GM18870 (cell line): ENCODE data around the gene CCDC12.
A peak's percentile ranks its signal among the peaks of the same experiment; 100 is the strongest.

Source experiments
- ATAC-seq: cut with Tn5 transposase; IDR thresholded peaks from one replicate; pipeline ENCODE4 v1.9.1; 2021; ENCODE audit warnings: moderate library complexity; ENCODE audit not compliant: unreplicated experiment

Gene CCDC12

DNA sequence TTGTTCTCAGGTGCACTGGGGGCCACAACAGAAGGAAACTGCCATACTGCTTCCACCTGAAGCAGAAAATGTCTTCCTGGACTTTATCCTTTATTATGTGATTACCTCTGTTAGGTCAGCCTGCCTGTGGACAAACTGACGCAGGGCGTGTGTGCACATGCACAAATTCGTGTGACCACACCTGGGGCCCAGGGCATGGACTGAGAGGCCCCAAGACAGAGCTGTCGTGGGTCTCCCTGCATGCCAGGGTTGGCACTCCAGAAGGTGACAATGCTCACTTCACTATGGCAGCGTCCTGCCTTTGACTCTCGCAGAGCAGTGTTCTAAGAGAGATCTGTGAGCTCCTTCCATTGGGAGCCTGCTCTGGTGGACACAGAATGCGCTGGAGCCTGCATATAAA is 34.5 kb downstream of the CCDC12 start:
- ATAC-seq, result no peak

DNA sequence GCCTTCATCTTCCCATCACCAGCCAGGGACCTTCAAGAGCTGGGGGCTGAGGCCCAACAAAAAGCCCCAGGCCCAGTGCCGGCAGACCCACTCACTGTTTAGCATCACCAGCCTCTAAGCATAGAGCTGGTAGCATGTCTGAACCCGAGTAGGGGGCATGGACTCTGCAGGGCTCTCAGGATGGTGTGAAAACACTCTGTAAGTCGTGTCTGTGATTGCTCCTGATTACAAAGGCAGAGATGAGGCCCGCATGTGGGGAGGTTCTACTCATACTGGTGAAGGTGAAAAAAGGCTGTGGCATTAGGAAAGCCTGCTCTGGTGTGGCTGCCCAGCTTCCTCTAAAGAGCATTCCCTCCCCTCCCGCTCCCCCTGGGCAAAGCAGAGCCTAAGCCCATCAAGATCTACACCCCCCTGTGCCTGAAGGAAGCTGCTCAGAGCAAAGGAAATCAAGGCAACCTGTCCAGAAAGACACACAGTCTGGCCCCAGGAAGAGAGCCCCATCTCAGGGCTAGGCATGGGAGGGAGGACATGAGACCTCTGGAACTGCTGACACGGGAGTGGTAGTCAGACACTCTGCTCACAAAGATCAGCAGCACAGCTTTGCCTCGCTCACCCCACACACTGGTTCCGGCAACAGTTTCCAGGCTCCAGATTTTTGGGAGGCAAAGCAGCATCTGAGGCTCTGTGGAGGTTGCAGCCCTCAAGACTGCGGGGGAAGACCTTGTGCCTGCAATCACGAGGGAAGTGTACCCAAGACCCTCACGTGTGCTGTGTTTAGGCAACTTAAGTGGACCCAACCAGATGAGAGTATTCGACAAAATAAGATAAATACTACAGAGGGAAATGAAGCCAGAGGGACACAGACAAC is 36.7 kb downstream of the CCDC12 start:
- no peak for ATAC-seq

DNA sequence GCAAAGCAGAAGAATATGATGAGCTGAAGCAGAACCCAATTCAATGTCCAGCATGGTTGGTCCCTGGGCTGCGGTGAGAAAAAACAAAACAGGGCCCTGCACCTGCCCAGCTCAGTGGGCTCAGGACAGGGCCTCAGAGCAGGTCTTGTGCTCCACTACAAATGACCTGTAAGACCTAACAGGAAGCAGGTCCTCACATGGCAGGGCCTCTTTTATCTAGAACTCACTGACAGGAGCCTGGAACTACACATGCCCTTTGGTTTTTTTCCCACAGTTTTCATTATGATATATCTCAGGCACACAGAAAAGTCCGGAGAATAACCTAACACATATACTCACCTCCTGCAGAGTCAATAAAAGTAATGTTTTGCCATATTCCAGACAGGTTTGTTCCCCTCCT is 38.4 kb downstream of the CCDC12 start:
- no peak for ATAC-seq

DNA sequence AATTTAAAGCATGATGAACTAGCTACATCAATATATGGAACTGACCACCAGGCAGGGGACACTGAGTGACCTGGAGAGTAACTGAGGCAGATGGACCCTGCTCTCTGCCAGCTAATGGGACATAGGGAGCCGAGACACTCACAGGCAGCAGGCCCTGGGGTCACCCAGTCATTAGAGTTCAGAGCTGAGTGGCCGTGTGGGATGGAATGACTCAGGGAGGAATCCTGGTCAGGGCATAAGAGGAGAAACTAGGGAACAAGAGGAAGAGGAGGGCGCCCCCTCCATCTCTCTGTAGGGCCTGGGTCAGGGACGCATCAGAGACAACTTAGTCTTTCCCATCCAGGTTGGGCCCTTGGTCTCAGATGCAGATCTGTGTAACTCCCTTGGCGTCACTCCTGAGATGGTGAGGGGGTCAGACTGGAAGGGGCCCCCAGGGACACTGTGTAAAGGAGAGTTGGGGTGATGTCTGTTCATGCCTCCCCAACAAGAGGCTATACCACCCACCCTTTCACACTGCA is 39.8 kb downstream of the CCDC12 start:
- ATAC-seq, result no peak

DNA sequence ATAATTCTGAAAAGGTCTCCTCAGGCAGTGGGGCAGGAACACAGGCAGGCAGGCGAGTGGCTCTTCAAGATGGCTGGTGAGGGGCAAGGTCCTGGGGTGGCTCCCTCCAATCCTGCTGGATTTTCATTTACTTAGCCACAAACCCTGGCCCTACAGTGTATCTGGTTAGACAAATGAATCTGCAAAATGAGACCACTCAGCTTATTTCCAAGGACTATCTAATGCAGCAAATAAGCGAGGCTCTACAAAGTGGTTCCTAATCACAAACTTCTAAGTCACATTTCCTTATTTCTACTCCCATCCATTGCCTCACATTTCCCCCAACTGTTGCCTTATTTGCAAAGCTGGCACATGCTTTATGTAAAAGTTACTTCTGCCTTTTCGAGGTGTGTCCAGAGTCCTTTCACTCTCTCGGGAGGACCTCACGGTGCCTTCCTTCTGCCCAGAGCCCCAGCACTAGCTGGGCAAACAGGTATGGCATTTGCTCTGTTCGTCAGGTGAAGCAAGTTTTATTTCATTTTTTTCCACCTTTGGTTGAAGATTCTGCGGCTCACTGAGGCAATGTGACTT is 40.5 kb downstream of the CCDC12 start:
- no peak for ATAC-seq

DNA sequence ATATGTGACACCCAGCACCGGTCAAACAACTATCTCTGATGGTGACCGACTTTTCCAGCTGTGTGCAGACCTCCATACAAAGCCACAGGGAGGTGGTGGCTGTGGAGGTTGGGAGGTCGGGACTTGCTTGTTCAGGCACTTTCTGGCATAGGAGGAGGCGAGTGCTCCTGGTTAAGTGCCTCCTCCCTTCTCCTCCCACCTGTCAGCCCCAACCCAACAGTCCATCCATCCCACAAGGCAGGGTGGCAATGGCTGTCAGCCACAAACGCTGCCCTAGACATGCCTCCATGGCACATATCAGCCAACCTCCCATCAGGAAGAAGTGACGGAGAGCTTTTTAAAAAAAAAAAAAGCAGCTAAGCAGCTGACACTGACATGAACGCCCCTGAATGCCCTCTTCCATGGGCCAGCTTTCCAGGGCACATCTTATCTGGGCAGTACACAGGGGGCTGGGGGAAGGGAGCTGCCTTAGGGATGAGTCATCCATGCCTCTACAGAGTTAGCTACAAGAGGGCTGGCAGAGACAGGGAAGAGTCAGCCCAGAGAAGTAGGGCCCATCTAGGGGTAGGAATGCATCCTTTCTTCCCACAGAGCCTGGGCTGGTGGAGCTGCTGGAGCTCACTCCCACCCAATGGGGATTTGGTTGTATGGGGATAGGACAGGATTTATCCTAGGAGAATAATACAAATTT is 41.2 kb downstream of the CCDC12 start:
- no peak for ATAC-seq

DNA sequence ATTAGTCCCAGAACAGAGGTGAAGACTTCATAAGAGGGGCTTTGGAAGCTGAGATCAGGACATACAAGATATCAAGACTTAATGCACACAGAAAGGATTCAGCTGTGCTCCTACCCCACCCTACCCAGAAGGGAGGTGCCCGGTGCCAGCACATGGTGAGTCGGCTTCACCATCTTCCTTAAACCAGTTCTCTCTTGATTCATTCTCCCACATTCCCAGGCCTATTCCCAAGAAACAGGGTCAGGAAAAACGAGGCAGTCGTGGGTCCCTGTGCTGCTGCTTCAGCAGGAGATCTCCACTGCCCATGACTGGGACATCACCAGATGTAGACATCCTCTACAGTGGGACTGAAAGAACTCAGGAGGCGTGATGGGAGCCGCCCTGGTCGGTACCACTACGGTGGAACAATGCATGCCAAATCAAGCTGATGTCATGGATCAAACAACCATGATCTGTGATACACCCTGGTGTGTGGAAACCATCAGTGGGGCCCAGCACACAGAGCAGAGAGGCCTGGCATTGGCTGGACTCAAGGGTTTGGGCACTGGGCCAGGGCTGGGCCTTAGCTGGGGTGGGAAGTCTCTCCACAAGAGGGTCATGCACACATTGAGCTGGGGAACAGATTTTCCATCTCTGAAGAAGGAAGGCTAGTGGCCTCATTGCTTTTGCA is 41.9 kb downstream of the CCDC12 start:
- no peak for ATAC-seq

DNA sequence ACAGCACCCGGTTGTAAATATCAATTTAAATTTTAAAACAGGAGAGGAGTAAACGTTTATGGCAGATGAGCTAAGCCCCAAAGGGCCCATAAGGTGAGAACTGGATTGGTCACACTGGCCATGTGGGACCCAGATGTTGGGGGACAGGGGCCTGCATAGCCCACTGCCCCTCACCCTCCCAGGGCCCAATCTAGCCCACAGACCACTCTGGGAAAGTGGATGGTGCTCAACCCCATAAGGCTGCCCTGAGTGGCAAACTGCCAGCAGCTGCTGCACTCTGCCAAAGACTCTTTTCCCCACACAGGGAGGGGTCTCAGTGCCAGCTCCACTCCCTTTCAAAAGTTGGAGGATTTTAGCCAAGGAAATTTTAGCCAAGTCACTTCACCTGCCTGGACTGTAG is 42.5 kb downstream of the CCDC12 start:
- no peak for ATAC-seq

DNA sequence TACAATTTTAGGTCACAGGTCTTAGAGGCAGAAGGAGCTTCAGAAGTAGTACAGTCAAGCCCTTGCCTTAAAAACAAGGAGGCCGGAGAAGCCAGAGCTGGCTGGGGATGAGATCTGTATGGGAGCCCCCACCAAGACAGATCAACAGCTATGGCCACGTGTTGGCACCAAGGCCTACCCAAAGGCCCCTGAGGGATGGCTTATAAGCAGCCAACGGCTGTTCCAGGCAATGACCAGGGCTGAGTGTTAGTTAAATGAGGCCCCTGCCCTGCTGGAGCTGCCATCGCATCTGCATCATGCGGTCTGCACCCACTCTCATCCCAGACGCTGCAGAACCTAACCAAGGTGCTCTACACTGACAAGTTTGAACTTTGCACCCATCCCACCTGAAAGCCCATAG is 43.3 kb downstream of the CCDC12 start:
- no peak for ATAC-seq

DNA sequence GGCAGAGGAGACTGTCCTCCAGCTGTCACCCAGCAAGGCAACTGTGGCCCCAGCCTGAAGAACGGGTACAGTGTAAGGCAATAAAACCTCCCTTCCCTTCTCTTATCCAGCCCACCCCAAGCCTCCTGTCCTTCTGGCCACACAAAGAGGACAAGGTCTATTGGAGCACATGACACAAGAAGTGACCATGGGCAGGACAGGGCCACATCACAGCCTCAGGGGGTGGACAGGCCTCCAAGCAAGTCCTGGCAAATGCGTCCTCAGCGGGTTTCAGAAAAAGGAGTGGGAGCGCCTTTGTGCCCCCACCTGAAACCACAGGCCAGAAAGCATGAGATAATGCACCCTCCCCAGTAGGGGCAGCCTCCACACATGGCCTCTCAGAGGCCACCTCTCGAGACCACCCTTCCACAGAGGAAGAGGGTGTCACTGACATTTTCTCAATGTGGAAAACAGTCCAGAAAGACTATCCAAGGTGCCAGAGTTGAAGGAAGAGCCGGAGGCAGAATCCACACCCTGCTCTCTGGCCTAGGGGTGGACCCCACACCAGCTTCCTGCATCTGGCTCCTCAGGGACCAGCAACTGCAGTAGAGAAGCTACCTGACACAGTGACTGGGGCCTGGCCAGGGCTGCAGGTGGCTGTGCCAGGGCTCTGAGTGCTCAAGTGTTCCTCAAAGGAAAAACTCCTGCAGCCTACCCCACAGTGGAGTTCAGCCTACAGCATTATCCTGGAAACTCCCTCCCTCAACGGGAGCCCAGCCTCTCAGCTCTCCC is 43.9 kb downstream of the CCDC12 start:
- no peak for ATAC-seq

DNA sequence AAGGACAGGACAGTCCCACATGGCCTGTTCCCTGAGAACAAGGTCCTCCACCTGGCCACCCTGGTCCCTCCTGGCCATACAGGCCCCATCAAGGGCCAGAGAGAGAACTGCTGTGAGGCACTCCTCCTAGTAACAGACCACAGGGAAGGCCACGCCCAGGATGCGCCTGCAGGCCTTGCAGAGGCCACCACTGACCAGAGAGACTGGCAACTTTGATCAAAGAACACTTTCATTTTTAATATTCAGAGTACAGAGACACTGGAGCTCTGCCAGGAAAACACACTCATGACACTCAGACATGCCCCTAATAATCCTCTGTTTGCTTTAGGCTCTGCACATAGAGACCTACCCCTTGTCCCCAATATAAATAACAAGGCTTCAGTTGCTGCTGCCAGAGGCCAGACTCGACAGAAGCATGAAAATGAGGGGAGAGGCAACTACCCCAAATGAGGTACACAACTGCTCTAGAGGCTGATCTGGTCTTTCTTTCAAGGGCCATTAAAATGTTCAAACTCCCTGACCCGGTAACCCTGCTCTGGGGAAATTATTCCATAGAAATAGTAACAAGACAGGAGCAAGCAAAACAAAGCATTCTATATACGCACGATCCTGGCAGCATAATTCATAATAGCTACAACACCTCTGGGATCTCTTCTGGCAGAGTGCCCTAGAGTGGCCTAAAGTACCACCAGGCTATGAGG is 44.8 kb downstream of the CCDC12 start:
- no peak for ATAC-seq

DNA sequence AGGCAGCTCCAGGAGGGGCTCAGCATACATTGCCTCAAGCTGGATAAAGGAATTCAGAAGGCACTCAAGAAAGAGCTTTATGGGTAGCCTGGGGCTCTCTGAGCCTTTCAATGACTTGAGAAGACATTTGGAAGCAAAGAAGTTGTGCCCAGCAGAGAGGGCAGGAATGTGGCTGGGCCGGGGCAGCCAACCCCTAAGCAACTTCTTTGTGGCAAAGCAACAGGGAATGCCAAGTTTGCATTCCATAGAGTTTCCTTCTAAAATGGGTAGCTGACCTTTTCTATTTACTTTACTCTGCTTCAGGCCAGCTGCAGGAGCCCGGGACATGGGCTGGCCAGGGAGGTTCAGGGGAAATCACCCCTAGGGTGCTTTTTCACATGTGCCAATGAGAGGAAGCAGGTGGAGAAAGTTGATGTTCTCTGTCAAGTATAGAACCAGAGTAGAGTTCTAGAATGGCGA is 45.6 kb downstream of the CCDC12 start:
- no peak for ATAC-seq

DNA sequence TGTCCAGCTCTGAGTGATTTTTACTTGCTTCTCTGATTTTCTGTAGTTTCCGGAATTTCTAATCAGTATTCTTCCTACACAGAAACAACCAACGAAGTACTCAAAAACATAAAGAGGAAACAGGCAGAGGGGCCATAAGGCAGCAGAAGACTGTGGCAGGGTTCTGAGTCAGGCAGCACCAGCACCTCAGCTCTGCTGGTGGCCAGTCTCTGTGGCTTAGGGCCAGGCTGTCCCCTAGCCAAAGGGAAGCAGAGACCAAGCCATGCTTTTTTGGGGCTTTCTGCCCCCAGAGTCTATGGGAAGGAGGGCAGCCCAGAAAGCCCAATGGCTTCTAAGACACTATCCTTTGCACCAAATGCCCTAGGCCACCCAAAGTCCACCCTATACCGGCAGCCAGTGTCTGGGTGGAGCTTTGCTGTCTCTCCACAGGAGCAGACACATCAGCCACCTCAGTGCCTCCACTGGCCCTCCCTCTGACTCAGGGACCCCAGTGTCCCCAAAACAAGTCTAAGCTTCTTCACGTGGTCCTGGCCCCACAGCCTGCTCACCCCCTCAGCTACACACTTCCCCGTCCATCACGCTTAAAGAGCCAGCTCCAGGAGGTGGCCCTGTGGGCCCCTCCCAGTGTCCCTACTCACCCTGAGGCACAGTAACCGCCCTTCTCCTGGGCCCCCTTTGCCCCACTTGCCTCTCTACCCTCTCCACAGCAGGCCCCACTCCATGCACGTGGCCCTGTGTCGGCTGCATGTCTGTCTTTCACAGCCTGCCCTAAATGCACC is 46.2 kb downstream of the CCDC12 start:
- no peak for ATAC-seq

DNA sequence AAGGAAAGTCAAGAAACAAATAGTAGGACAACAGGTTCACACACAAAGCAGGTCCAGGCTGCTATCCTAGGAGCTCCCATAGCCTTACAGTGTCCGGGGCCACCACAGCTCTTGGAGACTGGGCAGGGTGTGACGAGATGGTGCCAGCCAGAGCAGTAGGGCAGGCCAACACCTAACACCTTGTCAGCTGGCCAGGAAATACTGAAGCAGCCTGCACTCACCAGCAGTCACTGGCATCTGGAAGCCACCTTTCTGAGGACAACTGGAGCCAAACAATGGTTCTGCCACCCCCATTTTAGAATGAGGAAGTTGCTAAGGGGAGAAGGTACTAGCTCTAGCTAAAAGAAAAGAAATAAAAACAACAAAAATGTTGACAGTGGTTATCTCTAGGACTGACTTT is 47.2 kb downstream of the CCDC12 start:
- ATAC-seq, result no peak

DNA sequence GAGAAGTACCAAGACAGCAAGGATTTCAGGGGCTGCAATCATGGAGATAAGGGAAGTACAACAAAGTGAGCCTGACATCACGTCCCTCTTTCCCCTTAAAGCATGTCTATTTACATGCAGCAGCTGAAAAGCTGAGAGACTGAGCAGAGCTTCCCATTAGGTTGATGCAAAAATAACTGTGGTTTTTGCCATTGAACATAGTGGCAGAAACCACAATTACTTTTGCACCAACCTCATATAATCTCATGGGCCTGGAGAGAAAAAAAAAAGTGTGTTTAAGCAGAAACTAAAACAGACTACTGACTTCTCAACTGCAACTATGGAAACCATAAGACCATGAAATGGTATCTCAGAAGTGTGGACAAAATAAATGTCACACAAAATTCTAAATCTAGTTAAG is 48.3 kb downstream of the CCDC12 start:
- no peak for ATAC-seq

DNA sequence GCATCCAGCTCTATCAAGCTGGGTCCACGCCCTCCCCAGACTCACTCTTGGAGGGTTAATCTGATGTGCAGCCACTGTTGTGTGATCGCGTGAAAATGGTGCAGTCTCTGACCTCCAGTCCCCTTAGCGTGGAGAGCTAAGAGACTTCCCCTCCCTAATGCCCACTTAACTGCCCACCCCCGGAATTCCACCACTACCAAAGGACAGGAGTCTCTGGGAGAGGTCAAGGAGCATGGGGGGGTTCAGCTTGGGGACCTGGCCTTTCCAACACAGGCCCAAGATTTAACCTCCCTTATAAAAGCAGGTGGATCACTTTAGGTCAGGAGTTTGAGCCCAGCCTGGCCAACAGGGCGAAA is 48.8 kb downstream of the CCDC12 start:
- no peak for ATAC-seq

DNA sequence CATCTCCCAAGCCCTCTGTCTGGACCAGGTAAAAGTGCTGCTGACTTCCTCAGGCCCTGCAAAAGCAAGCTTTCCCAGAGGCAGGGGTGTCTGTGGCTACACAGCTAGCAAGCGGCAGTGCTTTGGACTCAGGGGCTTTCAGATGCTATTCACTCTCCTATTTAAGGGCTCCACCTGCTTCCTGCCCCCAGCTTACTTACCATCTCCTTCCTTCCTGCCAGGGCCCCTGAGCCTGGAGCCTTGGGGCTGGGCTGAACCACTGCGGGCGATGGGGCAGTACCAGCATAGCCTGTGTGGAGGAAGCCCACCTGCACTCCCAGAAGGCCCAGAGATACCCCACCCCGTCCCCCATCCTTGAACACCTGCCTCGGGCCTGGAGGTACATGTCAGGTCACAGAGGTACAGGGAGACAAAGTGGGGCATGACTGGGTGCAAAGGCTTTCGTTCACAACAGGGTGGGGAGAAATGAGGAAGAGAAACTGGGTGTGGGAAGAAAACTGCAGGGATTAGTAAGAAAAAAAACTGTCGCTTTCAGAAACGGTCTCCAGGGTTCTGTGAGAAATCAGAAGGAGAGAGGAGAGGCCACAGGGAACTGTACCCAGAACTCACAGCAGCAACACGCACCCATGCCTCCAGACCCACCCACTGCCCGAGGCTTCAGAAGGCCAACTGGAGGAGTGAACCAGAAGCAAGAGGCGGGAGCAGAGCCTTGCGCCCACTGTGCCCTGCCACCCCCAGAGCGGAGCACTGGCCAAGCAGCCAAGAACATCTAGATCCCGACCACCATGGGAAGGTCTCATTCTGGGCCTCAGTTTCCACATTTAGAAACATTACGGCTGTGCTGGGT is 49.5 kb downstream of the CCDC12 start:
- peak; percentile 50 for ATAC-seq

DNA sequence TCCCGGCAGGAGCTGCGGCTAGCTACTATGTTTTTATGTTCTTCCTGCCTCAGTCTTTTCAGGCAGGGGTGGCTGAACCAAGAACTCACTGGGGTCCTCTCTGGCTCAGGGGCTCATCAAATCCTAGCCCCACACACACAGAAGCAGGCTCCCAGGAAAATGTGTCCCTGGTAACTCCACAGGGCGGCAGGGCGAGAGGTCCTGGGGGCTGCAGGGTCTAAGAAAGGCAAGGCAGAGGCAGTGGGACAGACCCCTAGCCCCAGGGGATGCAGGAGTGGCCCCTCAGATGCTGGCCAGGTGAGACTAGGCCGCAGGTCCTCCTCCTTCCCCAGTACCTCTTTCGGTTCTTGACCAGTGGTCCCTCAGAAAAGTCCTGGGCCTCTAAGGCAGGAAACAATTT is 50.1 kb downstream of the CCDC12 start:
- no peak for ATAC-seq
